ENCODE results near the gene DUSP12. TPM values are rescaled to one million over a fixed set of nuclear protein-coding genes. Genes with fewer than 3 reads are reported as not detected.

DUSP12 gene
- total RNA-seq, 1 donor from 2014 or later = 27.8 TPM

- Mint-ChIP-seq H3K36me3 (ENCODE audit: low read depth, unreplicated experiment) (no peaks in the 10 kb centered on the region), H3K4me1 (ENCODE audit: unreplicated experiment) (no peaks in the 10 kb centered on the region), H3K9me3 (ENCODE audit: unreplicated experiment) (no peaks in the 10 kb centered on the region), H3K4me3 (ENCODE audit: unreplicated experiment) (no peak overlapping the region), H3K27me3 (ENCODE audit: unreplicated experiment) (peaks cover 8% of the 10 kb centered on the region), H3K27ac (ENCODE audit: unreplicated experiment) (no peak overlapping the region)
- no peak for TF ChIP-seq CTCF (IDR thresholded peaks at IDR 0.05; ENCODE audit: unreplicated experiment)
- no peak for DNase-seq (ENCODE audit: low spot score)
Measured at GRCh38 chr1:161718559-161719324, 30.8 kb upstream of the DUSP12 start.

GRCh38 chr1:161719325-161719611, 30.3 kb upstream of the DUSP12 start:
- no peak for DNase-seq (ENCODE audit: low spot score)
- Mint-ChIP-seq H3K27me3 (ENCODE audit: unreplicated experiment) (peaks cover 8% of the 10 kb centered on the region), H3K4me3 (ENCODE audit: unreplicated experiment) (no peak overlapping the region), H3K4me1 (ENCODE audit: unreplicated experiment) (no peaks in the 10 kb centered on the region), H3K27ac (ENCODE audit: unreplicated experiment) (no peak overlapping the region), H3K9me3 (ENCODE audit: unreplicated experiment) (no peaks in the 10 kb centered on the region), H3K36me3 (ENCODE audit: low read depth, unreplicated experiment) (no peaks in the 10 kb centered on the region)
- TF ChIP-seq CTCF (IDR thresholded peaks at IDR 0.05; ENCODE audit: unreplicated experiment) = no peak

GRCh38 chr1:161720422-161720821, 29.2 kb upstream of the DUSP12 start:
- H3K27me3 Mint-ChIP-seq (ENCODE audit: unreplicated experiment) = peaks cover 13% of the 10 kb centered on the region

GRCh38 chr1:161720956-161721737, 28.4 kb upstream of the DUSP12 start, which contains the start of gene FCRLB:
Gene FCRLB, plus strand, starts transcription at chr1:161721544. Its CDS starts 1,129 bp downstream, at chr1:161722673.
- Mint-ChIP-seq H3K4me3 (ENCODE audit: unreplicated experiment) (no peak within 1 kb of the TSS), H3K36me3 (ENCODE audit: low read depth, unreplicated experiment) (no peaks in the 10 kb centered on the region), H3K27me3 (ENCODE audit: unreplicated experiment) (peaks cover 16% of the 10 kb centered on the region), H3K9me3 (ENCODE audit: unreplicated experiment) (no peaks in the 10 kb centered on the region), H3K4me1 (ENCODE audit: unreplicated experiment) (peaks cover 12% of the 10 kb centered on the region), H3K27ac (ENCODE audit: unreplicated experiment) (no peak within 1 kb of the TSS)
- TF ChIP-seq CTCF (IDR thresholded peaks at IDR 0.05; ENCODE audit: unreplicated experiment) = no peak
- no peak for DNase-seq (ENCODE audit: low spot score)

More at GRCh38 chr1:161720422-161720821, 29.2 kb upstream of the DUSP12 start:
- Mint-ChIP-seq H3K4me3 (ENCODE audit: unreplicated experiment) (no peak overlapping the region), H3K9me3 (ENCODE audit: unreplicated experiment) (no peaks in the 10 kb centered on the region), H3K4me1 (ENCODE audit: unreplicated experiment) (peaks cover 6% of the 10 kb centered on the region), H3K36me3 (ENCODE audit: low read depth, unreplicated experiment) (no peaks in the 10 kb centered on the region), H3K27ac (ENCODE audit: unreplicated experiment) (no peak overlapping the region)
- TF ChIP-seq CTCF (IDR thresholded peaks at IDR 0.05; ENCODE audit: unreplicated experiment) = no peak
- DNase-seq (ENCODE audit: low spot score) = no peak

Data from endothelial cell (in vitro differentiated cells).